Jurkat, Clone E6-1 (cell line): Measurements from ENCODE around the gene IL22RA2.

ENCODE experiments used
- DNase-seq: peaks from one replicate; pipeline ENCODE4 v3.0.0-alpha.2; 2011; ENCODE audit warnings: low read depth, low spot score
- H3K4me3 ChIP-seq: 2 replicates; pipeline ENCODE4 v1.5.1; 2011; ENCODE audit warnings: mild to moderate bottlenecking, low read length, control low read depth, moderate library complexity

IL22RA2 gene

GRCh38 chr6:137106183-137106582, 67.3 kb downstream of the IL22RA2 start:
- H3K4me3 ChIP-seq, result no peak overlapping the region
- no peak for DNase-seq

- H3K4me3 ChIP-seq, result no peak overlapping the region
- DNase-seq, result peak; percentile 32
Measured at GRCh38 chr6:137105375-137105774, 68.1 kb downstream of the IL22RA2 start.

GRCh38 chr6:137104926-137105325, 68.5 kb downstream of the IL22RA2 start:
- H3K4me3 ChIP-seq, result no peak overlapping the region
- no peak for DNase-seq

GRCh38 chr6:137102851-137103492, 70.5 kb downstream of the IL22RA2 start:
- peak; percentile 90 for DNase-seq

GRCh38 chr6:137102050-137102848, 71.2 kb downstream of the IL22RA2 start:
- no peak for DNase-seq
- no peak overlapping the region for H3K4me3 ChIP-seq

More at GRCh38 chr6:137102851-137103492, 70.5 kb downstream of the IL22RA2 start:
- H3K4me3 ChIP-seq, result no peak overlapping the region

- H3K4me3 ChIP-seq, result no peak overlapping the region
- DNase-seq, result no peak
Measured at GRCh38 chr6:137099689-137100403, 73.6 kb downstream of the IL22RA2 start.

- no peak overlapping the region for H3K4me3 ChIP-seq
- no peak for DNase-seq
Measured at GRCh38 chr6:137097526-137097925, 75.9 kb downstream of the IL22RA2 start.

GRCh38 chr6:137097057-137097456, 76.4 kb downstream of the IL22RA2 start:
- no peak overlapping the region for H3K4me3 ChIP-seq
- DNase-seq, result no peak

GRCh38 chr6:137095651-137096238, 77.7 kb downstream of the IL22RA2 start:
- no peak overlapping the region for H3K4me3 ChIP-seq
- peak; percentile 36 for DNase-seq

GRCh38 chr6:137095093-137095492, 78.4 kb downstream of the IL22RA2 start:
- no peak for DNase-seq
- H3K4me3 ChIP-seq, result no peak overlapping the region

GRCh38 chr6:137094411-137095008, 78.9 kb downstream of the IL22RA2 start:
- peak; percentile 76 for DNase-seq
- no peak overlapping the region for H3K4me3 ChIP-seq
